Tibial nerve (tissue), 4 donors: ENCODE results near the gene C3orf52. TPM values are rescaled to one million over a fixed set of nuclear protein-coding genes. Genes with fewer than 3 reads are reported as not detected.

Experiments
- DNase-seq, 2 donors: peaks; one replicate each; pipeline ENCODE4 v3.0.0-alpha.2; 2019; ENCODE audit warnings: low spot score in 2 of 2
- H3K27ac ChIP-seq, 4 donors: fragments of 200-600 bp; sonication (generic) in 3 of 4; one replicate each; pipeline ENCODE4 v1.5.1; 2017 to 2019; ENCODE audit warnings: mild to moderate bottlenecking in 1 of 4
- H3K27me3 ChIP-seq, 2 donors: fragments of 200-600 bp; sonication (generic) in 1 of 2; one replicate each; pipeline versions ENCODE4 v1.5.1 to v1.6.0; 2017 to 2019
- H3K36me3 ChIP-seq, 3 donors: fragments of 200-600 bp; sonication (generic); one replicate each; pipeline ENCODE4 v1.5.1; 2018 to 2019
- H3K4me1 ChIP-seq, 4 donors: fragments of 200-600 bp; sonication (generic) in 3 of 4; one replicate each; pipeline ENCODE4 v1.5.1; 2017 to 2019
- H3K4me3 ChIP-seq, 4 donors: fragments of 200-600 bp; sonication (generic) in 3 of 4; one replicate each; pipeline ENCODE4 v1.5.1; 2017 to 2019; ENCODE audit warnings: mild to moderate bottlenecking in 1 of 4, moderate library complexity in 1 of 4
- H3K9me3 ChIP-seq, 4 donors: fragments of 200-600 bp; sonication (generic) in 3 of 4; one replicate each; pipeline ENCODE4 v1.5.1; 2017 to 2019
- EP300 ChIP-seq, 2 donors: sonication (generic); formaldehyde crosslinking; IDR thresholded peaks; one replicate each; pipeline ENCODE4 v1.6.1; 2017; ENCODE audit warnings: antibody characterized with exemption in 2 of 2, mild to moderate bottlenecking in 1 of 2
- POLR2A ChIP-seq, 2 donors: fragments of 450-650 bp; IDR thresholded peaks; one replicate each; pipeline ENCODE4 v1.6.1; 2017; ENCODE audit warnings: antibody characterized with exemption in 2 of 2, mild to moderate bottlenecking in 2 of 2, moderate library complexity in 2 of 2
- WGBS, 2 donors: methylation state at CpG; one replicate each; pipeline ENCODE4 v1.1.5; 2018; 5-methylcytosine and 5-hydroxymethylcytosine counted together
- total RNA-seq, 4 donors: library from RNA; depleted of rRNA; stranded (reverse); fragments of >200 nt; gene quantifications; one replicate each; pipeline ENCODE4 v1.1.0, GENCODE V29; 2016
- TF ChIP-seq, protein P1 (sequence below), 5 experiments: fragments of 200-600 bp in 3 of 5; fragments of 450-650 bp in 2 of 5; sonication (generic) in 3 of 5; IDR thresholded peaks; one replicate each; pipeline ENCODE4 v1.5.1; 2016 to 2019; ENCODE audit warnings: antibody characterized with exemption in 5 of 5, mild to moderate bottlenecking in 3 of 5, moderate library complexity in 2 of 5

Gene C3orf52
- total RNA-seq, 4 donors from 2014 or later: 0.98 to 8.5 (median 5.6) TPM

DNA sequence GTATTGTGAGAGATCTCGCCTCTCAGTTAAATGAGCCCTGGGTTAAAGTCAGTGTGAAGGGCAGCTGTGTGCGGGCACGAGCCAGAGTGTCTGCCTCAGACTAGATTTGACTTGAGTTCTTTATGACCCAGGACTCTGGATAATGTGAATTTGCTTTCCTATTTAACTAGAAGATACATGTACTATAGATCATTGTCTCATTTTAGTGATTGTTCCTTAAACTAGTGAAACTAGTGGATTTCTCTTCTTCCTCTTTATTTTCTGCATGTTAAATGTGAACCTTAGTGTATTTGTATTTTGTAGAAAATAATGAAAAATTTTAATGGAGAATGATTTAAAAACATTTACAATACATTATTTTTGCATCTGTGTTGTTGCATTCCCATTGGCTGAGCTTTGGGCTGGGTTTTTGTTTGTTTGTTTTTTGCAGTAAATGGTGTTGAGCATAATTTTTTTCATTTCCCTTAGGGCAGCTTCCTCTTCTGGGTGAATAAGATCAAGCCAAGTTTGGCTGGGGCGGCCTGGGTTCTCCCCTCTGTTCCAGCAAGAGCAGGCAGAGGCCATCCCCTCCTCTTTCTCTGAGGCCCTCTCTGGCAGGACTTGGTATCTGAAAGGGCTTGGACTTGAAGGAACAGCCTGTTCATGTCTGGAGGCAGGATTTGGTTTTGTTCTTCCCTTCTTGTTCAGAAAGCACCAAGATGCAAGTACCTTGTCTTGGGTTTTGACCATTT, 31.8 kb downstream of the C3orf52 start:
- WGBS, 2 donors: 69% methylated on average over 4 of the region's 4 CpGs
- DNase-seq: no peak
- Histone ChIP-seq H3K9me3 (no peaks in the 10 kb centered on the region), H3K27ac (peak overlapping the region in 1 of 4 donors; percentile 24), H3K27me3 (no peaks in the 10 kb centered on the region), H3K4me1 (peaks cover 0 to 30% (median 2%) of the 10 kb centered on the region in 4 donors), H3K36me3 (no peaks in the 10 kb centered on the region), H3K4me3 (no peak overlapping the region)
- TF ChIP-seq, protein P1, sequence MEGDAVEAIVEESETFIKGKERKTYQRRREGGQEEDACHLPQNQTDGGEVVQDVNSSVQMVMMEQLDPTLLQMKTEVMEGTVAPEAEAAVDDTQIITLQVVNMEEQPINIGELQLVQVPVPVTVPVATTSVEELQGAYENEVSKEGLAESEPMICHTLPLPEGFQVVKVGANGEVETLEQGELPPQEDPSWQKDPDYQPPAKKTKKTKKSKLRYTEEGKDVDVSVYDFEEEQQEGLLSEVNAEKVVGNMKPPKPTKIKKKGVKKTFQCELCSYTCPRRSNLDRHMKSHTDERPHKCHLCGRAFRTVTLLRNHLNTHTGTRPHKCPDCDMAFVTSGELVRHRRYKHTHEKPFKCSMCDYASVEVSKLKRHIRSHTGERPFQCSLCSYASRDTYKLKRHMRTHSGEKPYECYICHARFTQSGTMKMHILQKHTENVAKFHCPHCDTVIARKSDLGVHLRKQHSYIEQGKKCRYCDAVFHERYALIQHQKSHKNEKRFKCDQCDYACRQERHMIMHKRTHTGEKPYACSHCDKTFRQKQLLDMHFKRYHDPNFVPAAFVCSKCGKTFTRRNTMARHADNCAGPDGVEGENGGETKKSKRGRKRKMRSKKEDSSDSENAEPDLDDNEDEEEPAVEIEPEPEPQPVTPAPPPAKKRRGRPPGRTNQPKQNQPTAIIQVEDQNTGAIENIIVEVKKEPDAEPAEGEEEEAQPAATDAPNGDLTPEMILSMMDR (IDR thresholded peaks at IDR 0.05): no peak
- no peak for TF ChIP-seq EP300 (IDR thresholded peaks at IDR 0.05)
- TF ChIP-seq POLR2A (IDR thresholded peaks at IDR 0.05): no peak

DNA sequence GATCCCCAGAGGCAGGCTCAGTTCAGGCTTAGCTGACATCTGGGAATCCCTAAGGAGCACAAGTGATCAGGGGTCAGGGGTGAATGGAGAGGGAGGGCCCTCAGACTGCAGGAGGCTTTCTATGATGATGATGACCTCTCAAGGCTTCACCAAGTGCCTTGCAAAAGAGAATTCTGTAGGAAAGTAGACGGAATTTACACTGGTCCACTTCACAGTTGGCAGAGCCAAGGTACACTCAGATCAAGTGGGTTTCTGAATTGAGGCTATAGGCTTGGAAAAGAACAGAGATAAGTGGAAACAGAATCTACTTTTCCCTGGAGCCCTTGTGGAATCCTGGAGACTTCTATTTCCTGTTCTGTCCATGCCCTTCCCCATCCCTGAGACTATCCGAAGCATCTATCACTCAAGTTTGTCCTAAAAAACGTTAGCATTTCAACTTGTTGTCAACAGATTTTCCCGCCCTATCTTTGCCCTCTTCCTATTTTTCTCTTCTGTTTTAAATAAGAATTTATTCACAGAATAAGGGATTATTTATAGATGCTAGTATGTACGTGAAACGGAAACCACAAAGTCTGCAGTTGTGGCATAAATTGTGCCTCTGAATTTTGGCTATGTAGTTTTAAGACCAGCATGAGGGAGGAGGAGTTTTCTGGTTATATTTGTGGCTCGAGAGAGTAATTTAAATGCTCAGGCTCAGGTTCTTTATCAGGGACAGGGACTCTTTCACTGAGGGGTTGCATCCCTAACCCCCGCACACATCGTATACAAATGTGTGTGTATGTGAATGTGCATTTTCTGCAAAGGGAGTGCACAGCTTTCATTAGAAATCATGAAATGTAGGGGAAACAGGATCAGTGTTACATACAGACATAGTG, 34.0 kb downstream of the C3orf52 start:
- peaks cover 0 to 28% (median 2%) of the 10 kb centered on the region in 4 donors for H3K4me1 ChIP-seq
- no peak for DNase-seq
- no peak overlapping the region for H3K4me3 ChIP-seq
- H3K36me3 ChIP-seq: no peaks in the 10 kb centered on the region
- TF ChIP-seq, protein P1 (IDR thresholded peaks at IDR 0.05): no peak
- TF ChIP-seq EP300 (IDR thresholded peaks at IDR 0.05) (no peak), POLR2A (IDR thresholded peaks at IDR 0.05) (no peak)
- WGBS, 2 donors: 59 to 62% methylated on average over 9 of the region's 9 CpGs
- H3K27ac ChIP-seq: no peak overlapping the region
- H3K9me3 ChIP-seq: no peaks in the 10 kb centered on the region
- no peaks in the 10 kb centered on the region for H3K27me3 ChIP-seq

DNA sequence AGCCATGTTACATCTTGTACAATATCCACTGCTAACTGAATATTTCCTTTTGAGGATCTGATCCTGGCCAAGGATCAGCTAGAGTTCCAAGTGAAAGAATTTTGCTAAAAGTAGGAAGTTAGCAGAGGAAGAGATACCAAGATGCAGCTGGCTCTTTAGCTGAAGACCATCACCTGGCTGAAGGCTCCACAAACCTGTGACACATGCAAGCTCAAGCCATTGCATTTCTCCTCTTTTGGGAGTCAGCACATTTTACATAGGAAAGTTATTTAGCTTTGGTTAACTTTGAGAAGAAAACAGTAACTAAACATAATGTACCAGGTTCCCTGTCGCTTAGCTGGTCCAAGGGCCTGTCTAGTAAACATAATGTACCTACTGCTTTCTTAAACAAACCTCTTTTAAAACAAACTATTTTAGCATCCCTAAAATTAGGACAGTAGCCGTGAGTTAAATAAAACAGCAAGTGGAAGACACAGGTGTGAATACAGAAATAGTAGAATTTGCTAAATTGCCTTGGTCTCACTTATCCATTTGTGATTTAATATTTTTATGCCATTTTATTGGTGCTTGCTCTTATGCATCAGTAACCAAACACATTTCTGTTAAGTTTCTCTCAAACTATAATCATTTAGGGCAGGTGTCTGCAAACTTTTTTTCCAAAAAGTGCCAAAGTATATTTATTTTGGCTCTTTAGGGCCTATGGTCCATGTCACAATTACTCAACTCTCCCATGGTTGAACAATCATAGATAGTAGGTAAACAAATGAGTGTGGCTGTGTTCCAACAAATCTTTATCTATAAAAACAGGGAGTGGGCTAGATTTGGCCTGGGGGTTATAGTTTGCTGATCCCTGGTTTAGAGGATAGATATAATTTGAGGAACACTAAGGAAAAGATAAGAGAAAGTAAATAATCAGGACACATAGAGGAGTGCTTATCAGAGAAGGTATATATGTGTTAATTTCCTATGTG, 35.7 kb downstream of the C3orf52 start:
- no peak for TF ChIP-seq POLR2A (IDR thresholded peaks at IDR 0.05)
- TF ChIP-seq EP300 (IDR thresholded peaks at IDR 0.05): no peak
- TF ChIP-seq, protein P1 (IDR thresholded peaks at IDR 0.05): no peak
- Histone ChIP-seq H3K4me1 (peaks cover 0 to 25% (median 2%) of the 10 kb centered on the region in 4 donors), H3K9me3 (no peaks in the 10 kb centered on the region), H3K27ac (no peak overlapping the region), H3K4me3 (no peak overlapping the region), H3K36me3 (no peaks in the 10 kb centered on the region), H3K27me3 (no peaks in the 10 kb centered on the region)
- WGBS, 2 donors: 96 to 97% methylated on average over 2 of the region's 2 CpGs
- no peak for DNase-seq

DNA sequence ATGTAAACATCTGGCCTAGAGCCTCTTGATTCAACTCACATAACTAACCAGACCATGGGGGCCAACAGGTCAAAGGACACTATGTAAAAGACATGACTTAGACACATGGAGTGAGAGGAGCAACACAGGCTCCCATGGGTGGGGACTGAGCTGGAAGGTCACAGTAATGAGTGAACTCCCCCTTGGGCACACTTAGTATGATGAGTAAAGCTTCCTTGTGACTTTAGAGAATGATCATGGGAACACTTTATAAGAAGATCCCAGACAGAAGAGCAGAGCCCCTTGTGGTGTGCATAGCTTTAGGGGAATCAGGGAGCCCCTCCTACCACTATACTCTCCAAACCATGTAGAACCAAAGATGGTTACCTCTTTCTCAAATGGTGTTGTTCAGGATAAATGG, 36.7 kb downstream of the C3orf52 start:
- H3K27ac ChIP-seq: no peak overlapping the region
- H3K27me3 ChIP-seq: no peaks in the 10 kb centered on the region
- no peak for DNase-seq
- no peak overlapping the region for H3K4me3 ChIP-seq
- peaks cover 0 to 26% (median 7%) of the 10 kb centered on the region in 4 donors for H3K4me1 ChIP-seq
- H3K36me3 ChIP-seq: no peaks in the 10 kb centered on the region
- H3K9me3 ChIP-seq: no peaks in the 10 kb centered on the region
- TF ChIP-seq, protein P1 (IDR thresholded peaks at IDR 0.05): no peak
- TF ChIP-seq EP300 (IDR thresholded peaks at IDR 0.05) (no peak), POLR2A (IDR thresholded peaks at IDR 0.05) (no peak)
